SK-N-SH (cell line): ENCODE results near the gene MC1R. TPM values are rescaled to one million over a fixed set of nuclear protein-coding genes. Genes with fewer than 3 reads are reported as not detected.

Source experiments
- CTCF ChIA-PET: fragments of 300-600, 350-600 bp; formaldehyde crosslinking; extraction: SDS; loops from one replicate; lab custom pipeline; 2021; lab: Yijun Ruan, JAX
- POLR2A ChIA-PET: fragments of 350-600 bp; sonication (Branson Sonifier 250); formaldehyde crosslinking; extraction: SDS; loops from one replicate; lab custom pipeline; 2020; ENCODE audit warnings: antibody characterized with exemption, inconsistent platforms; lab: Yijun Ruan, JAX
- DNase-seq: peaks from one replicate; pipeline ENCODE4 v3.0.0; 2012
- H2AFZ ChIP-seq: fragments of 200-600 bp; sonication (generic); 2 replicates; pipeline ENCODE4 v1.8.1; 2016; ENCODE audit warnings: antibody characterized with exemption, mild to moderate bottlenecking, low read depth
- H3F3A ChIP-seq: fragments of 200-600 bp; sonication (generic); replicated peaks from 2 replicates; pipeline ENCODE3; 2016; ENCODE audit warnings: antibody characterized with exemption, mild to moderate bottlenecking; ENCODE audit not compliant: insufficient read depth
- H3K27ac ChIP-seq, 2 experiments: fragments of 200-500 bp in 1 of 2; fragments of 200-600 bp in 1 of 2; sonication (Bioruptor generic) in 1 of 2; sonication (generic), shearing (Covaris generic) in 1 of 2; 2 replicates each; pipeline versions ENCODE4 v1.5.1 to v1.6.1; 2014 to 2016; ENCODE audit warnings: low read depth in 2 of 2, inconsistent platforms in 1 of 2, low read length in 1 of 2, mild to moderate bottlenecking in 1 of 2, mixed read lengths in 1 of 2
- H3K27me3 ChIP-seq: fragments of 200-600 bp; sonication (generic), shearing (Covaris generic); 2 replicates; pipeline ENCODE4 v1.6.1; 2016; ENCODE audit warnings: mixed run types; ENCODE audit not compliant: insufficient read depth
- H3K36me3 ChIP-seq, 2 experiments: fragments of 200-500 bp in 1 of 2; fragments of 200-600 bp in 1 of 2; sonication (Bioruptor generic) in 1 of 2; sonication (generic) in 1 of 2; replicated peaks in 1 of 2; 2 replicates each; pipeline versions ENCODE3 to v1.5.1; 2014 to 2016; ENCODE audit warnings: low read length in 1 of 2, mild to moderate bottlenecking in 1 of 2; ENCODE audit not compliant: insufficient read depth in 2 of 2, control insufficient read depth in 1 of 2
- H3K4me1 ChIP-seq, 2 experiments: fragments of 200-500 bp in 1 of 2; fragments of 200-600 bp in 1 of 2; sonication (Bioruptor generic) in 1 of 2; sonication (generic), shearing (Covaris generic) in 1 of 2; 2 replicates each; pipeline versions ENCODE4 v1.5.1 to v1.6.1; 2014 to 2016; ENCODE audit warnings: low read depth in 1 of 2, low read length in 1 of 2, mixed run types in 1 of 2; ENCODE audit not compliant: insufficient read depth in 2 of 2, control insufficient read depth in 1 of 2
- H3K4me2 ChIP-seq: fragments of 200-600 bp; sonication (generic), shearing (Covaris generic); 2 replicates; pipeline ENCODE4 v1.6.1; 2017; ENCODE audit warnings: mixed run types
- H3K4me3 ChIP-seq, 2 experiments: fragments of 200-500 bp in 1 of 2; fragments of 200-600 bp in 1 of 2; sonication (Bioruptor generic) in 1 of 2; sonication (generic), shearing (Covaris generic) in 1 of 2; 2 replicates each; pipeline versions ENCODE4 v1.5.1 to v1.8.1; 2014 to 2016; ENCODE audit warnings: low read depth in 2 of 2, inconsistent platforms in 1 of 2, low read length in 1 of 2, mild to moderate bottlenecking in 1 of 2, mixed read lengths in 1 of 2, moderate library complexity in 1 of 2
- H3K79me2 ChIP-seq: fragments of 200-600 bp; sonication (generic); 2 replicates; pipeline ENCODE4 v1.8.1; 2017; ENCODE audit warnings: mild to moderate bottlenecking; ENCODE audit not compliant: insufficient read depth
- H3K9ac ChIP-seq: fragments of 200-600 bp; sonication (generic); 2 replicates; pipeline ENCODE4 v1.6.1; 2017; ENCODE audit warnings: mixed run types
- H3K9me2 ChIP-seq: fragments of 200-600 bp; sonication (generic); 2 replicates; pipeline ENCODE4 v1.6.1; 2017; ENCODE audit warnings: mixed run types
- H3K9me3 ChIP-seq: fragments of 200-600 bp; sonication (generic); 2 replicates; pipeline ENCODE4 v1.6.1; 2017; ENCODE audit warnings: mixed run types, mild to moderate bottlenecking, moderate library complexity
- H4K20me1 ChIP-seq: fragments of 200-600 bp; sonication (generic); 2 replicates; pipeline ENCODE4 v1.6.1; 2017; ENCODE audit warnings: mild to moderate bottlenecking, mixed run types; ENCODE audit not compliant: insufficient read depth
- CHD2 ChIP-seq: fragments of 150-350 bp; IDR thresholded peaks from 2 replicates; pipeline ENCODE4 v1.6.1; 2018; ENCODE audit warnings: low read length; ENCODE audit not compliant: partially characterized antibody
- ELF1 ChIP-seq: IDR thresholded peaks from 2 replicates; pipeline ENCODE4 v1.4.0; 2012
- EP300 ChIP-seq, 2 experiments: IDR thresholded peaks; 2 replicates each; pipeline versions ENCODE4 v1.4.0 to v1.6.1; 2012; ENCODE audit warnings: borderline replicate concordance in 1 of 2, low read depth in 1 of 2, low read length in 1 of 2
- FOXM1 ChIP-seq: IDR thresholded peaks from 2 replicates; pipeline ENCODE4 v1.4.0; 2012; ENCODE audit warnings: low read depth, mild to moderate bottlenecking
- GATA2 ChIP-seq: sonication (generic); formaldehyde crosslinking; IDR thresholded peaks from 2 replicates; pipeline ENCODE4 v1.5.0; 2020; ENCODE audit warnings: mild to moderate bottlenecking, missing genetic modification reagents
- MEF2A ChIP-seq: IDR thresholded peaks from 2 replicates; pipeline ENCODE4 v1.4.0; 2012; ENCODE audit warnings: low read depth, borderline replicate concordance
- MXI1 ChIP-seq: IDR thresholded peaks from 2 replicates; pipeline ENCODE4 v1.6.1; 2012; ENCODE audit warnings: mild to moderate bottlenecking, low read depth, low read length, improper control_type of control experiment
- NFIC ChIP-seq: IDR thresholded peaks from 2 replicates; pipeline ENCODE4 v1.4.0; 2012; ENCODE audit warnings: borderline replicate concordance
- NRF1 ChIP-seq: IDR thresholded peaks from 2 replicates; pipeline ENCODE4 v1.6.1; 2012; ENCODE audit warnings: low read depth, mild to moderate bottlenecking, low read length
- RXRA ChIP-seq: IDR thresholded peaks from 2 replicates; pipeline ENCODE4 v1.4.0; 2012; ENCODE audit warnings: low read depth, mild to moderate bottlenecking, borderline replicate concordance
- SIN3A ChIP-seq: IDR thresholded peaks from 2 replicates; pipeline ENCODE4 v1.6.1; 2012; ENCODE audit warnings: low read depth, mild to moderate bottlenecking, low read length, moderate library complexity, borderline replicate concordance
- TAF1 ChIP-seq: IDR thresholded peaks from 2 replicates; pipeline ENCODE4 v1.6.1; 2012; ENCODE audit warnings: low read depth, mild to moderate bottlenecking, low read length, moderate library complexity, borderline replicate concordance
- WGBS: methylation state at CpG from one replicate; pipeline ENCODE4 v1.1.6; 2017; ENCODE audit warnings: low lambda C conversion rate; 5-methylcytosine and 5-hydroxymethylcytosine counted together
- polyA plus RNA-seq, 3 experiments: library from polyadenylated mRNA; depleted of rRNA; stranded (reverse); fragments of >200 nt; gene quantifications; 2 replicates each; pipeline ENCODE4 v1.2.3, GENCODE V29; 2012
- TF ChIP-seq, protein P1 (sequence below): fragments of 150-350 bp; IDR thresholded peaks from 2 replicates; pipeline ENCODE4 v1.6.1; 2017; ENCODE audit warnings: antibody characterized with exemption, low read length, low read depth, borderline replicate concordance
- TF ChIP-seq, protein P2 (sequence below): IDR thresholded peaks from 2 replicates; pipeline ENCODE4 v1.4.0; 2012; ENCODE audit warnings: low read depth, borderline replicate concordance
- TF ChIP-seq, protein P3 (sequence below): fragments of 150-350 bp; IDR thresholded peaks from 2 replicates; pipeline ENCODE4 v1.6.1; 2016; ENCODE audit warnings: mild to moderate bottlenecking, low read depth, low read length
- TF ChIP-seq, protein P4 (sequence below): IDR thresholded peaks from 2 replicates; pipeline ENCODE4; 2012
- TF ChIP-seq, protein P5 (sequence below): IDR thresholded peaks from 2 replicates; pipeline ENCODE4 v1.4.0; 2012; ENCODE audit warnings: low read depth
- TF ChIP-seq, protein P6 (sequence below): IDR thresholded peaks from 2 replicates; pipeline ENCODE4 v1.4.0; 2012; ENCODE audit warnings: low read depth, borderline replicate concordance

Gene MC1R
- polyA plus RNA-seq, 1 of the 3 experiments (the other 2 are of a cell fraction), result 11.1 TPM

DNA sequence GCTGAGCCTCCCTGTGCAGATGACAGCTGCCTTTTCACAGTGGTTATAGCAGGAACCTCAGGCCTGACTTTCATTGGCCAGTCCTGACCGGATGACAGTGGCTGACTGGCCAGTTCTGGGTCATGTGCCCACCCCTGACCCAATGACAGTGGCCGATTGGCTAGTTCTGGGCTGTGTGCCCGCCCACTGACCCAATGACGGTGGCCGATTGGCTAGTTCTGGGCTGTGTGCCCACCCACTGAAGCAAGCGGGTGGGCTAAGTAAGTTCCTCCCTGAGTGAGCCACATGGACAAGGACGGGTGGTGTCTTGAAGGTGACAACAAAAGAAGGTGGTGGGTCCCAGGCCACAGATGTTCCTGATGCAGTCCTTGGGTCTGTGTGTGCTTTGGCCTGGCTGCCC, 39.4 kb downstream of the MC1R start:
- H3K36me3 ChIP-seq, result peaks cover 0 to 23% of the 10 kb centered on the region in 2 experiments
- 51% methylated on average over 3 of the region's 7 CpGs for WGBS
- ChIA-PET CTCF (interaction anchor here (0.6 to 2.0 kb wide), 2 partner anchors 9 to 40 kb away, joined by 3 to 6 read pairs; no protein-coding TSS in a partner anchor), POLR2A (no interaction called here)
- H3K9me3 ChIP-seq, result no peaks in the 10 kb centered on the region
- H3K9ac ChIP-seq, result no peak overlapping the region
- no peaks in the 10 kb centered on the region for H3K9me2 ChIP-seq
- H3K27me3 ChIP-seq, result no peaks in the 10 kb centered on the region
- peak; percentile 93 for DNase-seq
- no peak overlapping the region for H3K4me2 ChIP-seq
- TF ChIP-seq, protein P1, sequence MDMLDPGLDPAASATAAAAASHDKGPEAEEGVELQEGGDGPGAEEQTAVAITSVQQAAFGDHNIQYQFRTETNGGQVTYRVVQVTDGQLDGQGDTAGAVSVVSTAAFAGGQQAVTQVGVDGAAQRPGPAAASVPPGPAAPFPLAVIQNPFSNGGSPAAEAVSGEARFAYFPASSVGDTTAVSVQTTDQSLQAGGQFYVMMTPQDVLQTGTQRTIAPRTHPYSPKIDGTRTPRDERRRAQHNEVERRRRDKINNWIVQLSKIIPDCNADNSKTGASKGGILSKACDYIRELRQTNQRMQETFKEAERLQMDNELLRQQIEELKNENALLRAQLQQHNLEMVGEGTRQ, result peak; percentile 61; the same call in 1 of the 2 replicates
- peak; percentile 41; the same call in 1 of the 2 replicates for TF ChIP-seq MXI1
- TF ChIP-seq GATA2 (CRISPR knock-in tag), result no peak
- TF ChIP-seq, protein P2, sequence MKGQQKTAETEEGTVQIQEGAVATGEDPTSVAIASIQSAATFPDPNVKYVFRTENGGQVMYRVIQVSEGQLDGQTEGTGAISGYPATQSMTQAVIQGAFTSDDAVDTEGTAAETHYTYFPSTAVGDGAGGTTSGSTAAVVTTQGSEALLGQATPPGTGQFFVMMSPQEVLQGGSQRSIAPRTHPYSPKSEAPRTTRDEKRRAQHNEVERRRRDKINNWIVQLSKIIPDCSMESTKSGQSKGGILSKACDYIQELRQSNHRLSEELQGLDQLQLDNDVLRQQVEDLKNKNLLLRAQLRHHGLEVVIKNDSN, result peak; percentile 90
- TF ChIP-seq TAF1, result no peak
- TF ChIP-seq CHD2, result peak; percentile 68
- TF ChIP-seq MEF2A, result no peak
- TF ChIP-seq, protein P3, sequence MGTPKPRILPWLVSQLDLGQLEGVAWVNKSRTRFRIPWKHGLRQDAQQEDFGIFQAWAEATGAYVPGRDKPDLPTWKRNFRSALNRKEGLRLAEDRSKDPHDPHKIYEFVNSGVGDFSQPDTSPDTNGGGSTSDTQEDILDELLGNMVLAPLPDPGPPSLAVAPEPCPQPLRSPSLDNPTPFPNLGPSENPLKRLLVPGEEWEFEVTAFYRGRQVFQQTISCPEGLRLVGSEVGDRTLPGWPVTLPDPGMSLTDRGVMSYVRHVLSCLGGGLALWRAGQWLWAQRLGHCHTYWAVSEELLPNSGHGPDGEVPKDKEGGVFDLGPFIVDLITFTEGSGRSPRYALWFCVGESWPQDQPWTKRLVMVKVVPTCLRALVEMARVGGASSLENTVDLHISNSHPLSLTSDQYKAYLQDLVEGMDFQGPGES, result peak; percentile 40; the same call in 1 of the 2 replicates
- TF ChIP-seq, protein P4, sequence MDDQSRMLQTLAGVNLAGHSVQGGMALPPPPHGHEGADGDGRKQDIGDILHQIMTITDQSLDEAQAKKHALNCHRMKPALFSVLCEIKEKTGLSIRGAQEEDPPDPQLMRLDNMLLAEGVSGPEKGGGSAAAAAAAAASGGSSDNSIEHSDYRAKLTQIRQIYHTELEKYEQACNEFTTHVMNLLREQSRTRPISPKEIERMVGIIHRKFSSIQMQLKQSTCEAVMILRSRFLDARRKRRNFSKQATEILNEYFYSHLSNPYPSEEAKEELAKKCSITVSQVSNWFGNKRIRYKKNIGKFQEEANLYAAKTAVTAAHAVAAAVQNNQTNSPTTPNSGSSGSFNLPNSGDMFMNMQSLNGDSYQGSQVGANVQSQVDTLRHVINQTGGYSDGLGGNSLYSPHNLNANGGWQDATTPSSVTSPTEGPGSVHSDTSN, result peak; percentile 34; the same call in 1 of the 2 replicates
- no peak for TF ChIP-seq RXRA
- TF ChIP-seq, protein P5, sequence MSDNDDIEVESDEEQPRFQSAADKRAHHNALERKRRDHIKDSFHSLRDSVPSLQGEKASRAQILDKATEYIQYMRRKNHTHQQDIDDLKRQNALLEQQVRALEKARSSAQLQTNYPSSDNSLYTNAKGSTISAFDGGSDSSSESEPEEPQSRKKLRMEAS, result no peak
- no peaks in the 10 kb centered on the region for H4K20me1 ChIP-seq
- H3K4me1 ChIP-seq, result peaks cover 0 to 6% of the 10 kb centered on the region in 2 experiments; a peak in 1 of 4 replicates
- no peak overlapping the region for H3K27ac ChIP-seq
- no peak overlapping the region for H3K4me3 ChIP-seq
- H3F3A ChIP-seq, result no peaks in the 10 kb centered on the region
- H2AFZ ChIP-seq, result no peak overlapping the region
- peaks cover 9% of the 10 kb centered on the region; the same call in 1 of the 2 replicates for H3K79me2 ChIP-seq

DNA sequence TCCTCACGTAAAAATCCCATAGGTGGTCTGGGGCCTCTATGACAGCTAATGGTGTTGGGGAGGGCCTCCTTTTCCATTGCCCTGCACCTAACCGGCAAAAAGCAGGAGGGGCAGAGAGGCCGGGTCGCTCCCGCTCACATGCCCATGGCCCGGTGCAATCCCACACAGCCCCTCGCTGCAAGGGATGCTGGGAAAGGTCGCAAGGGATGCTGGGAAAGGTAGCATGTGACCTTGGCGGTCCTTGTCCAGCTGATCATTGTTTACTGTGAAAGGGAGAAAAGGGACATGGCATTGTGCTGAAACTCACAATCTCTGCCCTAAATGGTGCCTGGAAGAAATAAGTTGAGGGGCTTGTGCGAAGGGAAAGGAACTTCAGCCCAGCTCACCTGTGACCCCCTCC, 39.9 kb downstream of the MC1R start:
- H3K79me2 ChIP-seq, result peaks cover 5% of the 10 kb centered on the region; the same call in 1 of the 2 replicates
- no peaks in the 10 kb centered on the region for H4K20me1 ChIP-seq
- peaks cover 0 to 6% of the 10 kb centered on the region in 2 experiments; a peak in 1 of 4 replicates for H3K4me1 ChIP-seq
- H3K36me3 ChIP-seq, result peaks cover 0 to 26% of the 10 kb centered on the region in 2 experiments
- H3K4me2 ChIP-seq, result no peak overlapping the region
- H3K9me2 ChIP-seq, result no peaks in the 10 kb centered on the region
- no peaks in the 10 kb centered on the region for H3F3A ChIP-seq
- WGBS, result 96% methylated on average over 10 of the region's 10 CpGs
- no peak overlapping the region for H3K4me3 ChIP-seq
- no peak overlapping the region for H3K27ac ChIP-seq
- ChIA-PET POLR2A (no interaction called here), CTCF (interaction anchor here (0.6 to 2.0 kb wide), 2 partner anchors 9 to 40 kb away, joined by 3 to 6 read pairs; no protein-coding TSS in a partner anchor)
- no peaks in the 10 kb centered on the region for H3K27me3 ChIP-seq
- no peak overlapping the region for H3K9ac ChIP-seq
- no peaks in the 10 kb centered on the region for H3K9me3 ChIP-seq
- no peak overlapping the region for H2AFZ ChIP-seq
- DNase-seq, result no peak
- TF ChIP-seq, protein P6, sequence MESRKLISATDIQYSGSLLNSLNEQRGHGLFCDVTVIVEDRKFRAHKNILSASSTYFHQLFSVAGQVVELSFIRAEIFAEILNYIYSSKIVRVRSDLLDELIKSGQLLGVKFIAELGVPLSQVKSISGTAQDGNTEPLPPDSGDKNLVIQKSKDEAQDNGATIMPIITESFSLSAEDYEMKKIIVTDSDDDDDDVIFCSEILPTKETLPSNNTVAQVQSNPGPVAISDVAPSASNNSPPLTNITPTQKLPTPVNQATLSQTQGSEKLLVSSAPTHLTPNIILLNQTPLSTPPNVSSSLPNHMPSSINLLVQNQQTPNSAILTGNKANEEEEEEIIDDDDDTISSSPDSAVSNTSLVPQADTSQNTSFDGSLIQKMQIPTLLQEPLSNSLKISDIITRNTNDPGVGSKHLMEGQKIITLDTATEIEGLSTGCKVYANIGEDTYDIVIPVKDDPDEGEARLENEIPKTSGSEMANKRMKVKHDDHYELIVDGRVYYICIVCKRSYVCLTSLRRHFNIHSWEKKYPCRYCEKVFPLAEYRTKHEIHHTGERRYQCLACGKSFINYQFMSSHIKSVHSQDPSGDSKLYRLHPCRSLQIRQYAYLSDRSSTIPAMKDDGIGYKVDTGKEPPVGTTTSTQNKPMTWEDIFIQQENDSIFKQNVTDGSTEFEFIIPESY, result no peak
- TF ChIP-seq ELF1 (no peak), NRF1 (no peak), FOXM1 (no peak), NFIC (no peak), EP300 (IDR thresholded peaks at IDR 0.05; ENCODE audit: borderline replicate concordance in 1 of 2, low read depth in 1 of 2, low read length in 1 of 2) (no peak), GATA2 (CRISPR knock-in tag) (no peak), SIN3A (no peak)
- TF ChIP-seq, protein P4, result no peak
